CD4-positive, alpha-beta T cell treated with Interleukin-1 beta for 1 hour (primary cell): ENCODE results near the gene CST9.
"Not testable (repeated sequence)": the region's sequence is repeated elsewhere in the genome, so short reads cannot be mapped to it uniquely, and the experiment has no call there.

Source experiments
- DNase-seq, 2 donors: peaks; one replicate each; pipeline ENCODE4 v3.0.0-alpha.2; 2020 to 2022

The CST9 gene

DNA sequence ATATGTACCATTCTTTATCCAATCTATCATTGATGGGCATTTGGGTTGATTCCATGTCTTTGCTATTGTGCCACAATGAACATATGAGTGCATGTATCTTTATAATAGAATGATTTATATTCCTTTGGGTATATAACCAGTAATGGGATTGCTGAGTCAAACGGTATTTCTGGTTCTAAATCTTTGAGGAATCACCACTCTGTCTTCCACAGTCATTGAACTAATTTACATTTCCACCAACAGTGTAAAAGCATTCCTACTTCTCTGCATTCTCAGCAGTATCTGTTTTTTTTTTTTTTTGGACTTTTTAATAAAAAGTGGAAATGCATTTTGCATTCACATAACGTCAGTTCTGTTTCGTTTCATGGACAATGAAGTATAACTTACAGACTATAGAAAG, 16.7 kb upstream of the CST9 start:
- DNase-seq, result not testable (repeated sequence)

DNA sequence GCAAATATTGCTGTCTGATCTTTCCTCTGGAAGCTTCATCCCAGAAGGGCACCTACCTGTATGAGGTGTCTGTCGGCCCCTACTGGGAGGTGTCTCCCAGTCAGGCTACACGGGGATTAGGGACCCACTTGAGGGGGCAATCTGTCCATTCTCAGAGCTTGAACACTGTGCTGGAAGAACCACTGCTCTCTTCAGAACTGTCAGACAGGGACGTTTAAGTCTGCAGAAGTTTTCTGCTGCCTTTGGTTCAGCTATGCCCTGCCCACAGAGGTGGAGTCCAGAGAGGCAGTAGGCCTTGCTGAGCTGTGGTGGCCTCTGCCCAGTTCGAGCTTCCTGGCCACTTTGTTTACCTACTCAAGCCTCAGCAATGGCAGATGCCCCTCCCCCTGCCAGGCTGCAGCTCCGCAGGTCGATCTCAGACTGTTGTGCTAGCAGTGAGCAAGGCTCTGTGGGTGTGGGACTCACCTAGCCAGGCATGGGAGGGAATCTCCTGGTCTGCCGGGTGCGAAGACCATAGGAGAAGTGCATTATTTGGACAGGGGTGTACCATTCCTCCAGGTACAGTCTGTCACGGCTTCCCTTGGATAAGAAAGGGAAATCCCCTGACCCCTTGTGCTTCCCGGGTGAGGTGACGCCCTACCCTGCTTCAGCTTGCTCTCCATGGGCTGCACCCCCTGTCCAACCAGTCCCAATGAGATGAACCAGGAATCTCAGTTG, 15.1 kb upstream of the CST9 start:
- not testable (repeated sequence) for DNase-seq

DNA sequence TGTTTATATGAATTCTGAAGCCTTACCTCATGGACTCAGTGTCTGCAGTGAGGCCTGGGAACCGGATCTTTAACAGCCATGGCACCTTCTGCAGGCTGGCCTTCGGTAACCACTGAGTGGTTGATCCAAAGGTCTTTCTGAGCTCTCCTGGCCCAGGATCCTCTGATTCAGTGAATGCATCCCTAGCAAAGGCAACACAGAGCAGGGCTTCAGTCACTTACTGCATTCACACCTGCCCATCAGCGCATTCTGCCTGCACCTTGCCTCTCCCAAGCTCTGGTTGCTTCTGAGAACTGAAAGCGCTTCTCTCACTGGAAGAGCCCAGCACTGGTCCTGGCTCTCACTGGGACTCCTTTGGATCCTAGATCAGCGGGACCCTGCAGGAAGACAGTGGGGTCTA, 8.4 kb upstream of the CST9 start:
- DNase-seq, result no peak

DNA sequence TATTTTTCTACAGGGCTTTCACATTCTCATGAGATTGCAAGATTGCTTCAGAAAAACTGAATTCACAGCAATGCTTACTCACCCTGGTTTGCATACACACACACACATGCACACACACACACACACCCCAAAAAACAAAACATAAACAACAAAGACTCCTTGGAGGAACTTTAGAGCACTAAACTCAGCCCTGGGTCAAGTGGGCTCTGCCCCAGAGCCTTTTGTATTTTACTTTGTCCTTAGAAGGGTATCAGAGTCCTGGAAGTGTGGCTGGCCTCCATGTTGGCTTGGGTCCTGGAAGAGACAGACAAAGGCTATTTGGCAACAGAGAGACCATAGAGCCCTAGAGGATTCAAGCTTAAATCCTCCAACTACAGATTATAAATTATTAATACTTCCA, 8.0 kb upstream of the CST9 start:
- DNase-seq, result no peak

DNA sequence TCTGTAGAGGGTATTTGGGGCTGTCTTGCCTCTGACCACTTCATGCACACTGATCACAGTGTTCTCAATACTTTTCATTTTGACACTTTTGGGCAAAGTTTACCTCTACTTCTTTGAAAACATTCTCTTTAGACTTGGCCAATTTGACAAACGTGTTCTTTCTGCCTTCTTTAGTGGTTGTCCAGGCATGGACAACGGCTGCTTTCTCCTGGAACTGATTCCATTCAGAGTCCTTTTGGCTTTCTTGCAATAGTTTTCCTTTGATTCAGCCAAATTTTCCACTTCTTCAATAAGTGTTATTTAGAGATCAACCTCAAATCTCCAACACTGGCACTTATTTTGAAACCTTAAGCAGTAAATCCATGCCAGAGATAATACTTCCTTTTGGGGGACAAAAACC, 6.7 kb upstream of the CST9 start:
- no peak for DNase-seq

DNA sequence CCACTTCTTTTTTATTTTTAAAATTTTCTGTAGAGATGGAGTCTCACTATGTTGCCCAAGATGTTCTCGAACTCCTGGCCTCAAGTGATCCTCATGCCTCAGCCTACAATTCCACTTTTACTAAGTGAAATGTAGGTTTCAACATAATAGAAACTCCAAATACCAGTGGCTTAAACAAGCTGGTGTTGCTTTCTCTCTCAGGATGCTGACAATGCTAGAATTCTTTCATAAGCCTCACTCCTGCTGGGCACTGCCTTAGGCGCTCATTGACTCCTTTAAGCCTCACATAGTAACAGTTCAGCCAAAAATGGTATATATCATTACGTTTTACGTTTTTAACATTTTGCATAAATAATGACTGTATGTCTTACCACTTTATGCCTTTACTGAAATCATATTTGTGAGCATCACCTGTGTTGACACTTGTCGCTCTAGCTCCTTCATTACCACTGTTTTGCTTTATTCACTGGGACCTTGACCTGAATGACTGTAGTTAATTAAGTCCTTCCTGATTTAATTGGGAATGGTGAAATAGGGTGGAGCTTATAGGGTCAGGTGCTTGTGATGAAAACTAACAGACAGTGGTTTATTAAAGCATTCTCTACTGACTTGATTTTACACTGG, 3.9 kb upstream of the CST9 start:
- no peak for DNase-seq

DNA sequence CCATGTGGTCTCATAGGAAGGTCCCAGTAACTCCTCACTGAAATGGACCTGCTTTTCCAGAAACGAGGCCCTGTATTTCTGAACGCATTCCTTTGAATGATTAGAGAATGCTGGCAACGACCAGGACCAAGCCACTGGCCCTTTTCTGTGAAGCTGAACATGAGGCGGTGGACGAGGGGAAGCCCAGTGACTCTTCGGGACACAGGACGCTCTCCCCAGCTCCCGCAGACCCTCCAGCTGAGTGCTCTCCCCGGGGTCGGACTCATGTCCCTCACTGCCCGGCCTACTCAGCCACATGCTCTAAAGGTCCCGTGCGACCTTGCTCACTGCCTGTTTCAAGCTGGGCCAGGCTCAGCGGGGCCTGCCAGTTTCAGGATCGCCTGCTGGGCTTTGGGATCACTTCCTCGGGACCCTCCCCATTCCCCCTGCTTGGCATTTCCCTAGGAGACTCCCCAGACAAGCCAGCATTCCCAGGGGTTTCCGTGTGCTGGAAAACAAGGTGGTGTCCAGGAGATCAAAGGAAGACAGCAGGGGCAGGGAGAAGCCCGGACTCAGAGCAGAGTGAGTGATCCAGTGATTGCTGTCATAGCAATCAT, 2.6 kb upstream of the CST9 start:
- DNase-seq, result no peak

DNA sequence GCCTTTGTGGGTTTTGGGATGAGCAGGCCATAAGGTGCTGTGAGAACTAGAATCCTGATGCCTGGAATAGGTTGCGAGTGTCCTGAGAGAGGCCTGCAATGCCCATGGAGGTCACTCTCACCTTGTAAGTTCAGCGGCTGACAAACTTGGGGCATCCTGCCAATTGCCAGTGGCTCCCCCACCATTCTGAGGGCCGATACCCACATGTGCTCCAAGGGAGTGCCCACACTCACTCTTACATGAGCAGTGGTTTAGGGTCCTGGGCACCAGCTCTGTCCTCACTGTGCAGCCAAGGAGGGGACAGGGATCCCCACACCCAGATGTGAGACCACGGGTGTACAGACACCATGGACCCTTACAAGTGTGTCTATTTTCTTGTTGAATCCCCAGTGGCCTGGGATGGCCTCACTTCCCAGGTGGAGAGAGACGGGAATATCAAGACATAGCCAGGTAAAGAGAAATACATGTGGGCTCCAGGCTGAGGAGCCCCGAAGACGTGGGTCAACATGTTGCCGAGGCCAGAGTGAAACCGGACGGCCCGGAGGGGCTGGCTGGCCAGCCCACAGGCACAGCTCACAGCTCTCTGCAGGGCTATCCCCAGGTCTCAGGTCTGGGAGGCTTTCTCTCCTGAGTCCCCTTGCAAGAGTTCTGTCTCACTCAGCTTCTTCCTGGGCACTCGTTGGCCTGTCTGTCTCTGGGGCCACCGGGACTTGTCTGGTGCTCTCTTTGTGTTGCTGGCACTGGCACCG, 2.0 kb upstream of the CST9 start:
- no peak for DNase-seq

DNA sequence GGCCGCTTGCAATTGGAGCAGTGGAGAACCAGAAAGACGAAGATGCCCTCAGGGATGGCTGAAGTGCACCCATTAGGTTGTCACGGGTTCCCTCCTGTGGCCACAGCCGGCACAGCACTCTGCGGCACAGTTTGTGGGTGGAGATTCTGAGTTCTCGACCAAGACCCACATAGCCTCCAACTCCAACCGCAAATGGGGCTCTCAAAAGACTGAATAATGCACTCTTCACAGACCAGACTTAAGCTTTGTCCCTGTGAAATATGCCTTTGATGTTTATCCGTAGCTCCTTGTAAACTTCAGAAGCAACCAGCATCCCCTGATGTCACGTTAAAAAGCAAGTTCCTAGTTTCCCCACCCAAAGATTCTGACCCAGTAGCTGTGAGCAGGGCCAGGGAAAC, 934 bp upstream of the CST9 start:
- DNase-seq, result peak; percentile 67 to 71

DNA sequence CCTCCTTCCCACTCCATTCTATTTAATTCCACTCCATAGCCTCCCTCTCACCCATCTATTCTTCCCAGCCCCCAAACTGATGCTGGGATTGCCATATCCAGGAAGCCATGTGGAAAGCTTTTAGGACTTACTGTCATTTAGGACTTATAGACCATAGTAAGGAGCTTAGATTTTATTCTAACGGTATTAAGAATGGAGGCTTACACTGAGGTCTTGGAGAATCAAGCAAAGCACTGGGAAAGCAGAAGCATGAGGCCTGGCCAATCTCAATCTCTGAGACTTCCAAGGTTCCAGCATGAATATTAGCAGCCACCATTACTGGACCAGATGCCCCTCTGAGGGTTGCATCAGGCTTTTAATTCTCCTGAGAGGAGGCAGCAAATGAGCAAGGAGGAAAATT, 1.4 kb downstream of the CST9 start:
- no peak for DNase-seq

DNA sequence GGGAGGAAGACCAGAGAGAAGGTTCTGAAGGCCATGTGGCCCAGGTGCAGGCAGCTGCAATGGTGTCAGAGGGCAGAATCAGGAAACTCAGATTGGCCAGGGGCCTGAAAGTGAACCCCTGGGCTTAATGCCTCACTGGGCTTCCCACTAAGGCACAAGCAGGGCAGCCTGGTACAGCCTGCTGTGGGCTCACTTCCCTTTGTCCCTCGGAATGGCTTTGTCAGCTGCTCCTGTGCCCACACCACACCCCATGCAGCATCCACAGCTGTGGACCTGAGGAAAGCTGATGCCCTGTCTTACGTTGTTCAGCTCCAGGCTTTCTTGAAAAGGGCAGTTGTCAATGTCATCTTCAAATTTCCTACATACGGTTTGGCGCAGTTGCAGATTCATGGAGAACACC, 2.4 kb downstream of the CST9 start:
- no peak for DNase-seq

DNA sequence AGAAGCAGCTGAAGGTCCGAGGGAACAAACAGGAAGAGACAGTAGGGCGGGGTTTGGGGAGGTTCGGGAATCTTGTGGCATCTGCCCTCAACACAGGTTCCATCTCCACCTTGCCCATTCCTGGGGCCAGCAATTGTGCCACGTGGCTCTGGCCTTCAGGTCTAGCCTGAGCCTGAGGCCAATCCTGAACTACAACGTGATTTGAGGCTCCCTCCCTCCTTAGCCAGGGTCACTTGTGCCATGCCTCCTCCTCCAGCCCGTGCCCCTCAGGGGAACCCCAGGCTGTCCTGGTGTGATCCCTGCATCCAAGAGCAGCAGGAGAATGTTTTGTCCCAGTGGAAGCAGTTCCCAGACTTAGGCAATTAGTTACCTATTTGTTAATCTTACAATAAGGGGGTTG, 3.0 kb downstream of the CST9 start:
- no peak for DNase-seq

DNA sequence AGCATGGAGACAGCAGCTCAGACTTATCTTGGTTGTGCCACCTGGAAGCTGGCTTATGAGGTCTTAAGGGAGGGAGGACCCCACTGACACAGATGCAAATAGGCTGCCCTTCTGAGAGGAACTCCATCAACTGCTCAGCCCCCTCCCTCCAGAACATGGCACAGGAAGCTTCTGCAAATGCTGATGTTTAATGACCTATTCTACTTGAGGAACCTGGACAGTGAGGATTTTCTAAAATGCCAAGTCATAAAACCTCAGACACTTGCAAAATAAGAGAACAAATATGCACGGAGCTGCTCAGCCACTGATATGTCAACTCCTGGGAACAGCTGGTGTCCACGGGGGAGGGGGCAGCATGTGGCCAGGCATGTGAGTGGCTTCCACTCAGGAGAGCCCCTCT, 3.5 kb downstream of the CST9 start:
- DNase-seq, result no peak

DNA sequence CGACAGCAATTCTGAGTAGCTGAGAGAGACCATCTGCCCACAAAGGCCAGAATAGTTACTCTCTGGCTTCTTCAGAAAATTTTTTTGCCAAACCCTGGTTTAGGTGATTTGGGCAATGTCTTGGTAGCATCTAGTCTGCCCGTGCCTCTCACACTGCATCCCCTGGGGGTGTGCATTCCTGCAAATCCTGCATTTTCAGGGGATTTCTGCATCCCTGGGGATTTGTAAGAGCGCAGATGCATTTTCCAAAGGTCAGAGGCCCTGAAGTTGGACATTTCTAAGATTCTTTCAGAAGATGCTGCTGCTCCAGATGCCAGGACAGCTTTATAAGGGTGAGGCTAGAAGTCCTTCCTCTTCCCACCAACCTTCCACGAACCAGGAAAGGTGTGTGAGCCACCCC, 4.0 kb downstream of the CST9 start:
- no peak for DNase-seq

DNA sequence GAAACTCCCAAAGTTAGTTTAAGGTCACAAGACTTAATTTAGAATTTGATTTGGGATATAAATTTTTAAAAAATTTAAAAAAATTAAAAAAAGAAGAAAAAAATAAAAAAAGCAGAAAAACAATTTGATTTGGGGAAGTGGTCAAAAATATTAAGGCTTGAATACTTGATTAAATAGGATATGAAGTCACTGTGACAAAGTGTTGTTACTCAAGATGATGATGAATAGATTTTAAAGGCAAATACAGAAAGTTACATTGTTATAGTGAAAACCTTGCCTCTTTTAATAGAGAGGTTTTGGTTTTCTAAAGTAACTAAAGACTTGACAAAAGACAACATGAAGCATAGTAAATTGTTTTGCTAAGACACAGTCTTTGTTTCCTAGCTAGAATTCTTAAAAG, 7.2 kb downstream of the CST9 start:
- DNase-seq, result no peak

DNA sequence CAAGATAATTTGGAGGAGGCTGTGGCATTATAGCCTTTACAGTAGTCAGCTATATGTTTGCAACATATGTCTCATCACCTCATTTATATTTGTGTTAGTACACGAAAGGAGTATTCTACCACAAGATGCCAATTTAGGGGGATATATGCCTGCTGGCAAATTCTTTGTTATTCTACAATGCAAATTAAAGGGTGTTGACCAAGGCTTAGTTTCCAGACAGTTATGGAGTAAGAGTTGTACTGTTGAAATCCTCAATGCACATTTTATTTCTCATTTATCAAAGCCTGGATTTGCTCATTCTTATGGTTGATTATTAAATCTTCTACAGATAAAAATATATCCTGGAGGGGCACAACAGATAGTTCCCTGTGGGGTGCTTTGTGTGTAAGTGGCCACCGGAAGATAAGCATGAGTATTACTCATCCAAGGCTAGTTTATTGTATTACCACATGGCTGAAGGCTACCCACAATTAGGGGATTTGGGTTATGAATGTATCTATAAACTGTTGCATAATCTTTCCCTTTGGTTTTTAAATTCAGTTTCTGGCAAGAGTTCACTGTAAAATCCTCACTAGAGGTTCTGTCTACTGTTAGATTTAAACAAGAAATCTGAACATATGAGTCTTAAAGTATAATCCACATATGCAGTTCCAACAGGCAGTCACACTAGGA, 9.0 kb downstream of the CST9 start:
- no peak for DNase-seq

DNA sequence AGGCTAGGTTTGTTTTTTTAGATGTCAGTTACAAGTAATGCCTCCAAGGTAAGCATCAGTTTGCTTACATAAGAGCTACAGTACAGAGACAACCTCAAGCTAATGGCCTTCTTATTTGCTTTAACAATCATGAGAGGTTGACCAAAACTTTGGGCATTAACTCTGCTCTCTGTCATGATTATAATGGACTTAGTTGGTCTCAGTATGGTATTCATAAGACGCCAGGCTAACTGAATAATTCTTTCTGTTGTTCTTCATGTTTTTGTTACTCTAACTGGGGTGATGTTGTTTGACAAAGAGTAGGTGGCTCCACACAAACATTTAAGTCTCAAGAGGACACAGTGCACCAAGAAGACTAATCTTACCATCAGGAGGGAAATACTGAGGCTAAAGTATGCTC, 9.8 kb downstream of the CST9 start:
- DNase-seq, result no peak

DNA sequence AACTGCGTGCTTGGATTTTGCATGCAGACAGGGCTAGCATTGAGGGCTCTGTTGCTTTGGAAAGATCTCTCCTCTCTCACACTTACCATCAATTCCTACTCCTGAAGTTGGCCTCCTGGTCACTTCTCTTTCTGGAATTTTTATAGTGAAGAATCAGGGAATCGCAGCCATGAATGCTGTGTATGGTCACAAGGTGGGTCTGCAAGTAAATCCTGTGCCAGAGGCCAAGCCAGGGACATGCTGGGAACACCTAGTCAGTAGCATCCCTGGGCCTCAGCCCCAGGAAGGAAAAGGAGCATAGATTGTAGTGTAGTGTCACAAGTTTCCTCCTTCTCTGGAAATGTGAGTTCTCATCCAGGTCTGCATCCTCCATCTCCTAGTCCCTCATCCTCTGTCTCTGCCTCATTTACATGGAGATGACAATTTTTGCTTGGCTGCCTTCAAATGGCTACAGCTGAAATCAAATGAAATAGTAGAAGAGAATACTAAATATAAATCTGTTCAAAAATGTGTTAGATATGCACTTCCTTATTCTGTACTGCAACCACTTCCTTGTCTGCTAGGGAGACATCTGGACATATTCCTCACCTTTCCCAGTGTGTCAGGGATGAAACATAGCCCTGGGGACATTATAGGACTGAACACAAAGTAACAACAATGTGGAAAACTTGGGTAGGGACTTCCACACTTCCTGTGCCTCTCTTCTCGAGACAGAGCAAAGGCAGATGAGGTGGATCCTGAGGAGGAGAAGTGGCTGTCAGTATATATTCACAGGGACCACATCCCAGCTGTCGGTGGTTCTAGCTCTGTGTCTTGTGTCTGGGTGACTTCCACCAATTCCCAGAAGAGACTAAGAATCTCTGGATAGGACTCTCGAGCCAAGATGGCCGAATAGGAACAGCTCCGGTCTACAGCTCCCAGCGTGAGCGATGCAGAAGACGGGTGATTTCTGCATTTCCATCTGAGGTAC, 17.0 kb downstream of the CST9 start:
- no peak for DNase-seq

DNA sequence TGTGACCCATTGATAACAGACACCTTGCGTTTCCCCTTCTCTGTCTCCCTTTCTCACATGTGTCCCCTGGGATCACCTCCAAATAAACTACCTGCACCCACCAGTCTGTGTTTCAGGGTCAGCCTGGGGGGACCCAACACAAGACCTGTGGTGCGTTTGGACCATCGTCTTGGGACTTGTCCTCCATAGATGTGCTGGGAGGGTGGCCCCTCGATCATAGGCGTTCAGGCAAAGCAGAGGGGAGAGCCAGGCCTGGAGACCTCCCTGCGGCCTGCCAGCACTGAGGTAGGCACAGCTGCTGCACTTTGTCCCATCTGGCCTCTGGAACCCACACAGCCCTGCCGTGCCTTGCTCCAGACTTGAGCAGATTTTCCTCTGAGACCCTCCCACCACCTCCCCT, 18.1 kb downstream of the CST9 start:
- DNase-seq, result no peak

DNA sequence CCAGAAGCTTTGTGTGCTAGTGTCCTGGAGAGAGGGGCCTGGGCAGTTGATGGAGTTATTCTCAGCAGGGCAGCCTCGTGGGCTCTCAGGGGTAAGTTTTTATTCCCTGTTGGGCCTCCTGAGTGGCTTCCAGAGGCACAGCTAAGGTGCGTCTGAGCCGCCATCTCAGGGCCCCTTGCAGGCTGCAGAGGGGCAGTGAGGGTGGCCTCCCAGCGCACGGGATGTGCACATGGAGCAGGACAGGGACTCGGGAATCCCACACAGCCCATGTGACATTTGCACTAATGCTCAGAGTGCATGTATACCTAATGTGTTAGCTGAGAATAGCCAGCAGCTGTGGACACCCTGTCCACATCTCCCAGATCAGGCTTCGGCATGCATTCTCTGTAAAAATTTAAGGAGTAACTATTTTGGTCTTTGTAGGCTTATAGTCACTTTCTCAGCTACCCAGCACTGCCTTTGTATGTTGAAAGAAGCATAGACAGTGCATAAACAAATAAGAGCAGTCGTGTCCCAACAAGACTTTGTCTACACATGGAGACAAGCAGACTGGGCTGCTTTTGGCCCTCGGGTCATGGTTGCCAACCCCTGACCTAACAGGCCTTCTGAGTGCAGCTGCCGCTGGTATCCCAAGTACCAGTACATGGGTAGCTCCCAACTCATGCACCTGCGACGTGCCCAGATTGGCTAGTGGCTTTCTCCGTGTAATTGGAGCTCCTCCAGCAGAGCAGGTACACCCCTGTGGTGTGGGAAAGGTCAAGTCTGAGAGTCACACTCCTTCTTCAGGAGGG, 18.8 kb downstream of the CST9 start:
- no peak for DNase-seq
